DOHH2 (cell line): ENCODE results near the gene OLFM3.

Experiments used
- H3F3A ChIP-seq: fragments of 200-600 bp; sonication (generic), shearing (Covaris generic); 2 replicates; pipeline ENCODE4 v1.6.0; 2016; ENCODE audit warnings: antibody characterized with exemption, mild to moderate bottlenecking; ENCODE audit not compliant: control insufficient read depth, insufficient read depth
- H3K27ac ChIP-seq: fragments of 200-600 bp; sonication (generic); 2 replicates; pipeline ENCODE4 v1.5.1; 2014; ENCODE audit warnings: low read depth, mild to moderate bottlenecking, low read length, moderate library complexity
- H3K27me3 ChIP-seq: fragments of 200-600 bp; sonication (generic); 2 replicates; pipeline ENCODE4 v1.6.1; 2014; ENCODE audit warnings: mild to moderate bottlenecking, low read length, mixed read lengths; ENCODE audit not compliant: control insufficient read depth
- H3K36me3 ChIP-seq: fragments of 200-600 bp; sonication (generic); 2 replicates; pipeline ENCODE4 v1.6.1; 2014; ENCODE audit warnings: mild to moderate bottlenecking, low read length, moderate library complexity, mixed read lengths; ENCODE audit not compliant: control insufficient read depth
- H3K4me1 ChIP-seq: fragments of 200-600 bp; sonication (generic); 2 replicates; pipeline ENCODE4 v1.6.1; 2014; ENCODE audit warnings: mild to moderate bottlenecking, low read length, mixed read lengths; ENCODE audit not compliant: control insufficient read depth
- H3K4me2 ChIP-seq: fragments of 200-600 bp; sonication (generic); 2 replicates; pipeline ENCODE4 v1.6.0; 2014; ENCODE audit warnings: mild to moderate bottlenecking, low read length, moderate library complexity
- H3K4me3 ChIP-seq: fragments of 200-600 bp; sonication (generic); 2 replicates; pipeline ENCODE4 v1.5.1; 2014; ENCODE audit warnings: mild to moderate bottlenecking, low read length, mixed read lengths
- H3K79me2 ChIP-seq: fragments of 200-600 bp; sonication (generic); 2 replicates; pipeline ENCODE4 v1.6.1; 2014; ENCODE audit warnings: mild to moderate bottlenecking, low read length, mixed read lengths; ENCODE audit not compliant: control insufficient read depth
- H3K9me2 ChIP-seq: fragments of 200-600 bp; sonication (generic); replicated peaks from 2 replicates; pipeline ENCODE4 v1.6.1; 2014; ENCODE audit warnings: mild to moderate bottlenecking, low read length, mixed read lengths; ENCODE audit not compliant: control insufficient read depth
- H3K9me3 ChIP-seq: fragments of 200-600 bp; sonication (generic); 2 replicates; pipeline ENCODE4 v1.6.1; 2014; ENCODE audit warnings: antibody characterized with exemption, low read length, mixed read lengths; ENCODE audit not compliant: control insufficient read depth, insufficient read depth
- H4K20me1 ChIP-seq: fragments of 200-600 bp; sonication (generic); 2 replicates; pipeline ENCODE4 v1.6.0; 2014; ENCODE audit warnings: low read depth, mild to moderate bottlenecking, antibody characterized with exemption, low read length, moderate library complexity; ENCODE audit not compliant: control insufficient read depth, insufficient read depth
- CTCF ChIP-seq: fragments of 200-600 bp; sonication (generic); IDR thresholded peaks from one replicate; pipeline ENCODE4 v1.5.1; 2014; ENCODE audit warnings: antibody characterized with exemption, mild to moderate bottlenecking, low read depth, low read length; ENCODE audit not compliant: poor library complexity, severe bottlenecking
- EZH2phosphoT487 ChIP-seq: fragments of 200-600 bp; sonication (generic); IDR thresholded peaks from 2 replicates; pipeline ENCODE4 v1.6.1; 2017; ENCODE audit warnings: borderline replicate concordance, mild to moderate bottlenecking, antibody characterized with exemption, low read length, moderate library complexity, mixed read lengths

Gene OLFM3

GRCh38 chr1:101849356-101849755, 147.4 kb downstream of the OLFM3 start:
- Histone ChIP-seq H3K4me3 (no peak overlapping the region), H4K20me1 (no peaks in the 10 kb centered on the region), H3K4me2 (no peak overlapping the region), H3K79me2 (no peaks in the 10 kb centered on the region), H3K9me2 (no peaks in the 10 kb centered on the region), H3F3A (no peaks in the 10 kb centered on the region), H3K27ac (no peak overlapping the region), H3K9me3 (no peaks in the 10 kb centered on the region), H3K36me3 (no peaks in the 10 kb centered on the region), H3K4me1 (no peaks in the 10 kb centered on the region), H3K27me3 (no peaks in the 10 kb centered on the region)
- TF ChIP-seq CTCF (no peak), EZH2phosphoT487 (no peak)

- H4K20me1 ChIP-seq, result no peaks in the 10 kb centered on the region
- no peak overlapping the region for H3K4me2 ChIP-seq
- H3K4me1 ChIP-seq, result no peaks in the 10 kb centered on the region
- H3F3A ChIP-seq, result no peaks in the 10 kb centered on the region
- H3K9me3 ChIP-seq, result no peaks in the 10 kb centered on the region
- TF ChIP-seq EZH2phosphoT487, result no peak
- no peak for TF ChIP-seq CTCF
- no peaks in the 10 kb centered on the region for H3K79me2 ChIP-seq
- no peaks in the 10 kb centered on the region for H3K9me2 ChIP-seq
- H3K36me3 ChIP-seq, result no peaks in the 10 kb centered on the region
- no peak overlapping the region for H3K27ac ChIP-seq
- H3K4me3 ChIP-seq, result no peak overlapping the region
- no peaks in the 10 kb centered on the region for H3K27me3 ChIP-seq
Observed at GRCh38 chr1:101847626-101848025, 149.1 kb downstream of the OLFM3 start.

GRCh38 chr1:101846820-101847219, 149.9 kb downstream of the OLFM3 start:
- Histone ChIP-seq H3K9me2 (no peaks in the 10 kb centered on the region), H3K27me3 (no peaks in the 10 kb centered on the region), H3K4me1 (no peaks in the 10 kb centered on the region), H3F3A (no peaks in the 10 kb centered on the region), H3K9me3 (no peaks in the 10 kb centered on the region), H3K79me2 (no peaks in the 10 kb centered on the region), H4K20me1 (no peaks in the 10 kb centered on the region), H3K27ac (no peak overlapping the region), H3K36me3 (no peaks in the 10 kb centered on the region), H3K4me3 (no peak overlapping the region), H3K4me2 (no peak overlapping the region)
- TF ChIP-seq CTCF (no peak), EZH2phosphoT487 (no peak)

GRCh38 chr1:101843160-101843559, 153.6 kb downstream of the OLFM3 start:
- Histone ChIP-seq H3K27me3 (no peaks in the 10 kb centered on the region), H3K9me3 (no peaks in the 10 kb centered on the region), H3K4me2 (no peak overlapping the region), H3K4me3 (no peak overlapping the region), H3K4me1 (no peaks in the 10 kb centered on the region), H3F3A (no peaks in the 10 kb centered on the region), H3K36me3 (no peaks in the 10 kb centered on the region), H4K20me1 (no peaks in the 10 kb centered on the region), H3K27ac (no peak overlapping the region), H3K79me2 (no peaks in the 10 kb centered on the region), H3K9me2 (no peaks in the 10 kb centered on the region)
- no peak for TF ChIP-seq EZH2phosphoT487
- TF ChIP-seq CTCF, result no peak
